Stimulated activated CD8-positive, alpha-beta memory T cell treated with anti-CD3 and anti-CD28 coated beads, Interleukin-12 subunit alpha, Interleukin-12 subunit beta, amount 100 ng/mL, for 1 hour (primary cell): ENCODE results near the gene CST1.
"Not testable (repeated sequence)": the region's sequence is repeated elsewhere in the genome, so short reads cannot be mapped to it uniquely, and the experiment has no call there.

ENCODE experiments used
- DNase-seq: peaks from one replicate; pipeline ENCODE4 v3.0.0-alpha.2; 2020; ENCODE audit warnings: low read depth

CST1 gene

DNA sequence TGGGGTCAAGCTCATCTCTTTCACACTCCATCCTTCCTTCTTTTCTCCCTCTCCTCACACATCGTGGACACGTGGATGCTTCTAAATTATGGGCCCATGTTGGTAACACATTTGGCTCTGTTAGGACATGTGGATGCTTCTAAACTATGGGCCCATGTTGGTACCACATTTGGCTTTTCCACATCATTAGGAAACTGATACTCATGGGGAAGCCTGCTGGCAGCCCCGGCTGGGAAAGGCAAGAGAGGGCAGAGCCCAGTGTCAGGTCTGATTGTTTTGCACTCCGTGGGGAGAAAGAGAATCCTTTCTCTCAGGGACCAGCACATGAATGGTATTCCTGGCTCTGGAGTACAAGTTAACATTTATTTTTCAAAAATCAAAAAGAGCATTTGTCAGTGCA, 4.0 kb upstream of the CST1 start:
- DNase-seq, result no peak

DNA sequence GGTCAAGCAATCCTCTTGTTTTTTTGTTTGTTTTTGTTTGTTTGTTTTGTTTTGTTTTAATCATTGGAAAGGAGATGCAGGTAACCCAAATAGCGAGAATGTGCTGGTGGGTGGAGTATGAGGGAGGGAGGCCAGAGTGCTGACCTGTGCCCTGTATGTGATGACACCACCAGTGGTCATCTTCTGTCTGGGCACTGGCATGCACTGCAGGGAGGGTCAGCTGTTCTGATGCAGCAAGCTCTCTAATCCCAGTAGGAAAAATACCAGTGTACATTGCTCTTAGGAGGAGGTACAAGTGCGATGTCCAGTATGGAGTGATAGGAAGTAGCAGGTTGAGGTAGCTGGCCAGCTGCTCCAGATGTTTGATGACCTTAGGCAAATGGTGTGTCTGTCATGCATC, 2.9 kb upstream of the CST1 start:
- DNase-seq, result no peak

DNA sequence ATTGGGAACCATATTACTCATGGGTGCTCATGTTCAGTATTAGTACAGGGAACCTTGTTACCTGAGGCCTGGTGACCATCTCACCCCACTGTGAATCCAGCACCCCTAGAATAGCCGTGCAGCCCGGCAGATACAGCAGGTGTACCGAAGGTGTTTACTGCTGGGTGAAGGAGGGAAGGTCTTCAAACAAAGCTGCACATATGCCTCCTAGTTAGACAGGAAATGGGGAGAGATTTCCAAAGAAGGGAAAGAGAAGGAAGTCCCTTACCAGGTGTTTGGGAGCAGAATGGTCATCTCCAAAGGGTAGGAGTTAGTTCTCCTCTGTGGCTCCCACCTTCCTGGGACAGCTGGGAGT, 2.4 kb upstream of the CST1 start:
- DNase-seq, result no peak

DNA sequence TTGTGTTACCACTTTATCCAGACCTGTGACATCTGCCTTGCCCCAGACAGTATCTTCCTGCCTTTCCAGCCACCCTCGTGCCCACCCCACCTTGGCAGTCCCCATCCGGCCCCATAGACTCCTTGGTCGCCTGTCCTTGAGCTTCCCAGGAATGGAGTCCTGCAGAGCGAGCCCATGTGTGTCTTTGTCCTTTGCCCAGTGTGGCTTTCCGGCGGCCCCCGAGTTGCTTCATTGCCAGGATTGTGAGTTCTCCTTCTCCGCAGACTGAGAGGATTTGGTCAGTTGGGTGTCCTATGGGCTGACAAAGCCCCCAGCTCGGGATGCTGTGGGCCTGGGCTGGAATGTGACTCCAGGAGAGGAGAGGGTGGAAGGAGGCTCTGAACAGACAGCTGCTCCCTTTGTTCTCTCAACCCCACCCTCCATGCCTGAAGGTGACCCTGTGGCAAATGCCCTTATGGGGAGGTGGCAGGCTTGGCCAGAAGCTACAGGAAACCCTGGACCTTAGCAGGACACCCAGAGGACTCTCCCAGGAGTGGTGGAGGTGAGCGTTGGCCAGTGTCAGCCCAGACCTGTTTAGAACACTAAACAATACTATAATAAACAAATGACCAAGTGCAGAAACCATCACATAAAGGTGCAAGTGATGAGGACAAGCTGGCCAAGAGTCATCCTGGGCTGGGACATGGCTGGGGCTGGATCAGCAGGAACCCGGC, 1.9 kb upstream of the CST1 start:
- DNase-seq, result no peak

DNA sequence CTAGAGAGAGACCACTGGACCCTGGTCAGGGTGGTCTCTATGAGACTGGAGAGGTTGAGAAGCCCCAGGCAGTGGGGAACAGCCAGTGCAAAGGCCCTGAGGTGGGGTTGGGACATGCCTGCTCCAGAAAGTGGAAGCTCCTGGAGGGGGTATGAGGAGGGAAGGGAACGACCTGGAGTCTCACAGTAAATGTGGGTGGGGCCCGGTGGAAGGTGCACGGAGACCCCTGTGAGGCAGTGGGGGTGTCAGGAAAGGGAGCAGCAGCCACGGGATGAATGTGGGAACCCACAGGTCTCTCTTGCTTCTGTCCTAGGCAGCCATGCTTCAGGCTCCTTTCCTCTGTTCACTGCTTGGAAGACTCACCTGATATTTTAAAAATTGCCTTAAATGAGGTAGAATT, 1.3 kb upstream of the CST1 start:
- no peak for DNase-seq

DNA sequence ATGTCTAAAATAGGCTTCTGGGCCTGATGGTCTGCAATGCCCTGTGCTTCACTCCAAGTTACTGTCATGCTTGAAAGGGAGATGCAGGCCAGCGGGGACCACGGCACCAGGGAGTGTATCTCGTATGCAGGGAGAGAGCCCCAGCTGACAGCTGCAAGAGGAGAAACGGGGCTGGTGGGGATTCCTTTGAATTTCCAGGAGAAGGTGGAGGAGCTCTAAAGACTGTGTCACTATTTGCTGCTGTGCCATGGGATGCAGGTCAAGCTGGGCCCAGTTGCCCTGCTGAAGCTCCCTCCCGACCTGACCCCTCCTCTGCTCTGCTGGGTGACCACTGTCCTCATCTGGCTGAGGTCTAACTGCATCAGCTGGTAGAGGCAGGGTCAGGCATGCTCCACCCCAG, 989 bp downstream of the CST1 start:
- no peak for DNase-seq

DNA sequence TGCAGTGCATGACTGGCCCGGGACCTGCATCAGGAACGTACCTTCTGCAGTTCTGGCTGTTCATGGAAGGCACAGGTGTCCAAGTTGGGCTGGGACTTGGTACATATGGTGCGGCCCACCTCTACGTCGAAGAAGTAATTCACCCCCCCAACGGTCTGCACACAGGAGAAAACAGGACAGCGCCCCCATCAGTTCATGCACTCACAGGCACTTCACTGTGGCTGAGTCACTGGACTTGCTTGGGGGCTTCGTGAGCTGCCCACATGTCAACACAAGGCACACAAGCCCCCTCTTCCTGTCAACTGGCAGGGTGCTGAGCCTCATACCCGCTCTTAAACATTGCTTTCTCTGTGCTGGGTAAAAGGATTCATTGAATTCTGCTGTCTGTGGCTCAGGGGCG, 1.8 kb downstream of the CST1 start:
- not testable (repeated sequence) for DNase-seq

DNA sequence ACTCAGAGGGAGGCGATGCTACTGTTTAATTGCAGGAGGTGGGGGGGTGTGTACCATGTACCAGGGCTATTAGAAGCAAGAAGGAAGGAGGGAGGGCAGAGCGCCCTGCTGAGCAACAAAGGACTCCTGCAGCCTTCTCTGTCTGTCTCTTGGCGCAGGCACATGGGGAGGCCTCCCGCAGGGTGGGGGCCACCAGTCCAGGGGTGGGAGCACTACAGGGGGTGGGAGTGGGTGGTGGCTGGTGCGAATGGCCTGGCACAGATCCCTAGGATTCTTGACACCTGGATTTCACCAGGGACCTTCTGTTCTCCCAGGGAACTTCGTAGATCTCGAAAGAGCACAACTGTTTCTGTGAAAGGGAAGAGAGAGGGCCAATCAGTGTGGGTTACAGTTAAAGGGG, 3.2 kb downstream of the CST1 start:
- DNase-seq, result not testable (repeated sequence)

DNA sequence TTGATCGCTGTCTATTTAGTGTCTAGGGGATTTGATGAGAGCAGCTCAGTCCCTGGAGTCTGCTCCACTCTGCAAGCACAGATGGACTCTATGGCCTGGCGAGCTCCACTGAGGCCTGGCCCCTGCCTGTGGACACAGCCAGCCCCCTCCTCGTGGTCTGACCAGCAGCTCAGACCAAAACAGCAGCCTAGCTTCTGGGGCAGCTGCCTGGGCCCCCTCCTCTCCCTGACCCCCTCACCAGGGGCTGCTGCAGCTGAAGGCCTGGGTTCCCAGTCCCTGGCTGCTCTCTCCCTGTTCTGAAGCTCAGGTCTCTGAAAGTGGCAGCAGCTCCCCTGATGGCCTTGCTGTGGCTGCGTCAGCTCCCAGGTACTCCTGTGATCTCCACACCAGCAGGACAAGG, 3.6 kb downstream of the CST1 start:
- not testable (repeated sequence) for DNase-seq

DNA sequence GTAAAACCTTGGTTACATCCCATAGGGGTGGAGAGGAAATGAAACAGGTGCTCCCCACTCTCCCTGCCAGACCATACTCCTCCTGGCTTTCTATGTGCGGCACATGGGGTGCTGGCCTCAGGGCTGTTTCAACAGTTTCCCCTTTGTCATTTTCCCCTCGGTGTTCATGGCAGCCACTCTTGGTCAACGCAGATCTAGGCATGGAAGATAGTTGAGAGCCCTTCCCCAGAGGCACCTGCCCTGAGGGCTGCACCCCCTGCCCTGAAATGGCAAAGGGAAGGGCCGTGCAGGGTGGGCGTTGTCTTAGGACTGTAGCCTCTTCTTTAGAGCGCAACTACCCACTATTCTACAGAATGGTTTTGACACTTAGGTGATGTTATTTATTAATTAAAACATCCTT, 4.4 kb downstream of the CST1 start:
- no peak for DNase-seq

DNA sequence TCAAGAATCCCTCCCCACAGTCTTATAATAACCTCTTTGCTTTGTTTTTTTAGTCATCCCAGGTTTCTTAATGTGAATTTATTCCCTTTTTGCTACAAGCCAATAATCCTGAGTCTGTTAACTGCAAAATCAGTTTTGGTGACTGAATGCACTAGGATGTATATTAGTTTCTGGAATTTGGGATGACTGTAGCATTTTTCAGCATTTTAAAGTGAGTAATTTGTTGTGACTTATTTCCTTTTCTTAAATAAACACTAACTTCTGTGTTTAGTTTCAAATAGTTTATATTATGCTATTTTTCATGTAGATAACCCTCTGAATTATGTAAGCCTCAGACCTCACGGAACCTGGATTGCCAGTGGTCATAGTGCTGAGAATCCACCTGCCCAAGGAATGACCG, 5.5 kb downstream of the CST1 start:
- no peak for DNase-seq

DNA sequence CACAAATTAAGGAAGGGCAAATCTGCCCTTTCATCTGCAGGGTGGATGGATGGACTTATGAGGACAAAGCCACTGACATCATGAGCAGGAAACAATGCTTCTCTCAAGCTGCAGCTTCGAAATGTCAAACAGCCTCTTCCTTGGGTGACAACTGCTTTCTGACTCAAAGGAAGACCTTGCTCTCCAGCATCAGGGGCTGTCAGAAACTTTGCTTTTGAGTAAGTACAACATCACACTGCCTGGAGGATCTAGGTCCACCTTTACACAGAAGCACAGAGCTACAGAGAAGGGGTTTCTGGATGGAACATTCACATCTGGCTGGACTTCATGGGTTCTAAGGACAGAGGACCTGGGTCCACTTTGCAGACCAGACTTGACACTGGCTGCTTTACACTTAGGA, 5.9 kb downstream of the CST1 start:
- DNase-seq, result no peak

DNA sequence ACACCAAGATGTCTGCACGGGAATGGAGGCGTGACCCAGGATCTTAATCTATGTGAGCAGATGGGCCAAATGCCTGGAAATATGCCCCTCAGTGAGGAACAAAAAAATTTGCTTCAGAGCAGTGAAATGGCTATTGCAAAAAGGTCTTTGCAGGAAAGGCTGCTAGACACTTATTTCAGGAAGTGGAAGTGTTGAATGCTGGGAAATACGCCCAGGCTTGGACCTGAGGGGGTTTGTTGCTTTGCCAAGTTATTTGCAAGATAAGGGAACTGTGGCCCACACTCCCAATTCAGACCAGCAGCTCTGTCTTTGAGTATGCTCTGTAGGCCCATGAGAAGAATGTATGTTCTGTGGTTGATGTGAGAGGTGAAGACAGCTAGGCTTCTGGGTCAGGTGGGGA, 15.3 kb downstream of the CST1 start:
- not testable (repeated sequence) for DNase-seq

DNA sequence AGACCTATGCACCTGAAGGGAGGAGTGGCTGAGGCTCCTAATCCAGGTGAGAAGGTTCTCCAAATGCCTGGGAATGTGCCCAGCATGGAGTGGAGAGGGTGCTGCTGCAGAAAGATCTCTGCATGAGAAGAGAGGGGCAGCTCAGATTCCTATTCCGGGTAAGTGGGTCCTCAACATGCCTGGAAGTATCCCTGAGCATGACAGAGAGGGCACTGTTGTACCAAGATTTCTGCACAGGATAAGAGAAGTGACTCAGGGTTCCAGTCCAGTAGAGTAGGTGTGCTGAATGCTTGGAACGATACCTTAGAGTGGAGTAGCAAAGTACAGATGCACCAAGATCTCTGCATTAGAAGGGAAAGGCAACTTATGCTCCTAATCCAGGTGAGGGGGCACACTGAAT, 15.8 kb downstream of the CST1 start:
- not testable (repeated sequence) for DNase-seq

DNA sequence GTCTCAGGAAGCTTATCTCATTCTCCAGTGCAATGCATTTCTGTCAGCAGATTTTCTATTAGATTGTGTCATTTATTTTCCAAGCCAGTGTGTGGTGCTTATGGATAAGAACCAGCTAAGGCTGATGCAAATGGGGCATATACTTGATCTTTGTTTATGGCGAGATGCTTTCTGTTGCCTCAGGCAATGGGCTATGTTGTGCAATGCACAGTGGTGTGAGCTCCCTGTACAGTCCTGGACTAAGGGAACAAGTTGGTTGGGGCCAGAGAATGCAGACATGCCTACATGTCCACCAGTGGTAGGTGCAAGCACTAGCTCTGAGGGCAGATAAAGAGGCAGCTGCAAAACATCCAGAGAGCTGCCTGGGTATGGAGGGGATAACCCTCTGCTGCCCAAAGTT, 16.3 kb downstream of the CST1 start:
- DNase-seq, result not testable (repeated sequence)

DNA sequence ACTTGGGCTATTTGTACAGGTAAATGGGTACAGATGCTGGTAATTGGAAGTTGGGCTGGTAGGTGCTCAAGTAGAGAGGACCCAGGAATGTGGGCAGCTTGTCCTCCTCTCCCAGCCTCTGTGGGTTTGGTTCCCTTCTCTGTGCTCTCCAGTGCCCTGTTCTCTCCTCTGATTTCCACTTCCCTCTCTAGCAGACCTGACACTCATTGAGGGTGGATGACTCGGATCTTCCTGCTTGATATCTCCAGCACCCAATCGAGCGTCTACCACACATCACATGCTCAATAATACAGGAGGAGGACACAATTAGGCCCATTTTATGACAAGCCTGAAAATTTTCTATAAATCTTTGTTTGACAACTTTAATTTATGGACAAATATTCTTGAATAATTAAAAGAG, 23.7 kb downstream of the CST1 start:
- DNase-seq, result no peak

DNA sequence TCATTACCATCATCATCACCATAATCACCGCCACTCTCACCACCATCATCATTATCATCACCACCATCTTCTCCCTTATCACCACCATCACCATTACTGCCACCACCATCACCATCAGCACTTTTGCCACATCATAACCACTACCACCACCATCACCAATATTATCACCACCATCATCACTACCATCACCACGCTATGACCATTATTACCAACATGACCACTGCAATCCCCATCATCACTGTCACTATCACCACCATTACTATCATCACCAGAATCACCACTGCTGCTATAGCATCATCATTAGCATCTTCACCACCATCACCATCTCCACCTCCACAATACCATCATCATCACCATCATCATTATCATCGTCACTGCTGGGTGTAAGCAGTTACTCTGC, 25.6 kb downstream of the CST1 start:
- no peak for DNase-seq

DNA sequence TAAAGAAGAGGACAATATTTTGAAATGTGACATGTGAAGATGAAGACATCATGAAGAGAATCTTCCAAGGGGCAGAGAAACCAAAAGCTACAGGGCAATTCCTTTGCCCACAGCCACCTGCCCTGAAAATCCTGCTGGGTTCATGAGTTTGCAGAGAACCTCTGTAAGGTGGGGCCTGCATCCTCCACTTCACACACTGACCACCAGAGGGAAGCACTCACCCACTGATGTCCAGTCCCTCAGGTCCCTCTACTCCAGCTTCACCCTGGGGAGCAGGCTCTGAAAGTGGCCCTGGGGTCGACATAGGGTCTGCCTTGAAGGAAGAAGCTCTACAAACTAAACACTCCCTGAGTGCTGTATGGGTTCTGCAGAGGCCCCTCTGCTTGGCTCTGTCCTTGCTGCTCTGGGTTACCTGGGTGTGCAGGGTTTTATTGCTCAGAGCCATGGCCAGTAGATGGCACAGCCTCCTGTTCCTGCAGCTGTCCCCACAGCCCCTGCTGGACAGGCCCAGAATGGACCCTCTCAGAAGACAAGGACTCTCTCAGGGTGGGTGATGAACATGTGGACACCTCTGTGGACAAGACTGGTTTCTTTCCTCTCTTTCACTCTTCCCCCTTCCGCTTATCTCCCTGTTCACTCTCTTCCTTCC, 27.0 kb downstream of the CST1 start:
- not testable (repeated sequence) for DNase-seq

DNA sequence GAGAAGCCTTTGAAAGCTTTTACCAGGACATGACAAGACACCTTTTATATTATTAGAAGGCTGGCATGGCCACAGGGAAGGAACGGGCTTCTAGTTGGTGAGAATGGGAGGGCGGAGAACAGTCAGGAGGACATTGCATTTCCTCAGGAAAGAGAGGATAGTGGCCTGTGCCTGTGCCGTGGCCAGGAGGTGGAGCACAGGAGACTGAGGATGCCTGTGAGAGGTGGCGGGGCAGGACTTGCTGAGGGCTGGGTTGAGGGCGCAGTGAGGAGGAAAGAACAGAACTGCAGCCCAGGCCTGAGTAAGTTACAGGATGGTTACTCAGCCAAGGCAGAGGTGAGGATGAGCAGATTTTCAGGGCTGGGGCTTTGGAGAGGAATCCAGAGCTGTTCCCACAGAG, 27.9 kb downstream of the CST1 start:
- DNase-seq, result not testable (repeated sequence)

DNA sequence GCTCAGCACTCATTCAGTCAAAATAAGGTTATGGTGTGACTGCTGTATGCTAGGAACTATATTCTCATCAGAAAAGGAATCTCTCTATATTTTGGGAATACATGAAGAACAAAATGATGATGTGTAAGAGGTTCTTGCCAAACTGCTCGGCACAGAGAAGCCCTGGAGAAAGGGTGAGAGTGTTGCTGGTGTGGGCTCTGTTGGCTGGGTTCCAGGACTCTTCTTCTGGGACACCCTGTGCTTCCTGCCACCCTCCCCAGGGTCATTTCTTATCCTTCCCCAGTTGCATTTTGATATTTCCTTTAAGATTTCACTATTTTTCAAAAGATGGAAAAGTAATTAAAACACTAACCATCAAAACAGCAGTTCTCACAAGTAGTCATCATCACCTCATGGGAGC, 28.8 kb downstream of the CST1 start:
- no peak for DNase-seq

DNA sequence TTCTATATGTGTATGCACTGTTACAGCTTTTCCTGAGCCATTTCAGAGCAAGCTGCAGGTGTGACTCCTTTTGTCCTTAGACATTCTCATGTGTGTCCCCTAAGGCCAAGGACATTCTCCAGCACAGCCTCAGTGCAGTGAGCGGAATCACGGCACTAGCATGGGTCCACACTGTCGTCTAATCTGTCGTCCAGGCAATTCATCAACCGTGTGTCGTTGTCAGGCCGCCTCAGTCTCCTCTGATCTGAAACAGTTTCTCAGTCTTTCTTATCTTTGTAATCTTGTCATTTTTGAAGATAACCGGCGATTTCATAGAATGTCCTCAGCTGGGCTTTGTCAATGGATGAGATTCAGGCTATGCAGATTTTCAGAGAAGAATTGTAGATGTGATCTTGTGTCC, 31.4 kb downstream of the CST1 start:
- DNase-seq, result not testable (repeated sequence)

DNA sequence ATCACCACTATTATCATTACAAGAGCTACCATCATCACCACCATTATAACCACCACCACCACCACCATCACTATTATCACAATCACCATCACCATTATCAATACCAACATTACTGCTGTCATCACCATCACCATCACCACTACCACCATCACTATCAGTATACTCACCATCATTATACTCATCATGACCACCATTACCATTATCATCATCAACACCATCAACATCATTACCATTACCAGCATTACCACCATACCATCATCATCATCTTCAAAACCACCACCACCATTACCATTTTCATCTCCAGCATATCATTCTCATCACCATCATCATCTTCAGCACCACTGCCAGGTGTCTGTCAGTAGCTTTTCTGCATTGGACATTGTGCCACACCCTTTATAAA, 39.0 kb downstream of the CST1 start:
- DNase-seq, result not testable (repeated sequence)

DNA sequence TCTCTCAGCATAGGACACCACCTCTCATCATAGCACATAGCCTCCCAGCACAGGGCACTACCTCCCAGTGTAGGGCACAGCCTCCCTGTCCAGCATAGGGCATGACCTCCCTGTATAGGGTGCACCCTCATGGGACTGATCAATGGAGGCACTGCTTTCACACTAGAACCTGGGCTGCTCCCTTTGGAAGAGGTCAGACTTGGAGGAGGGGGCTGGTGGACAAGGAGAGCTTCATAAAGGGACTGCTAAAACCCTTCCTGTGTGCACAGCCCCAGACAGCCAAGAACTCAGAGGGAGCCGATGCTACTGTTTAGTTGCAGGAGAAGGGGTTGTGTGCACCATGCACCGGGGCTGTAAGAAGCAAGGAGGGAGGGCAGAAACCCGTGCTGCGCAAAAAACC, 40.0 kb downstream of the CST1 start:
- DNase-seq, result no peak

DNA sequence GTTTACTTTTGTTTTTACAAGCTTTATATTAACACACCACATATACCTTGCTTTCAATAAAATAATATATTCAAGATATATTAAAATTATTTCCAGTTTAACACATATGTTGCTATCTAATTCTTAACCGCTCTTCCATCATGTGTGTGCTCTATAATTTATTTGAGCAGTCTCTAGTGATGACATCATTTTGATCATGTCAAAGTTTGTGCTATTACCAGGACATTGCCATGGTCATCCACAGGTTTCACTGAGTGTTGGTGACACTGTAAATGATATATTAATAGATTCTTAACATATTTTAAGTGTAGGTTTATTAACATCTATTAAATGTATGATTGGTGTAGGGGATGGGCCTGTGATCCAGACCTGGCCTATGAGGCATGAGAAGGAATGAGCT, 44.8 kb downstream of the CST1 start:
- DNase-seq, result no peak
